SK-N-SH treated with all-trans-retinoic acid at 6 μM for 48 hours (cell line): ENCODE data around the gene PPOX.

Experiments
- GLIS3 ChIP-seq: fragments of 250-450 bp; sonication (Bioruptor Pico); IDR thresholded peaks from 2 replicates; pipeline ENCODE4 v1.5.0; 2020; ENCODE audit warnings: mild to moderate bottlenecking, moderate library complexity
- ISL1 ChIP-seq: fragments of 250-450 bp; sonication (Bioruptor Pico); IDR thresholded peaks from 2 replicates; pipeline ENCODE4 v2.1.2; 2022; ENCODE audit warnings: mild to moderate bottlenecking, moderate library complexity
- PPARA ChIP-seq: fragments of 250-450 bp; sonication (Bioruptor Pico); IDR thresholded peaks from 2 replicates; pipeline ENCODE4 v1.5.0; 2020; ENCODE audit warnings: mild to moderate bottlenecking, borderline replicate concordance
- RARB ChIP-seq: fragments of 250-450 bp; sonication (Bioruptor Pico); IDR thresholded peaks from 2 replicates; pipeline ENCODE4 v1.8.0; 2021; ENCODE audit warnings: mild to moderate bottlenecking, moderate library complexity
- ZFP3 ChIP-seq: fragments of 250-450 bp; sonication (Bioruptor Pico); IDR thresholded peaks from 2 replicates; pipeline ENCODE4 v1.5.0; 2020; ENCODE audit warnings: mild to moderate bottlenecking, moderate library complexity
- ZFP30 ChIP-seq: fragments of 450-650 bp; formaldehyde crosslinking; IDR thresholded peaks from 2 replicates; pipeline ENCODE4 v1.5.0; 2022; ENCODE audit warnings: mild to moderate bottlenecking, moderate library complexity
- TF ChIP-seq, protein P1 (sequence below): fragments of 250-450 bp; sonication (Bioruptor Pico); IDR thresholded peaks from 2 replicates; pipeline ENCODE4 v1.5.1; 2021; ENCODE audit warnings: mild to moderate bottlenecking, moderate library complexity

DNA sequence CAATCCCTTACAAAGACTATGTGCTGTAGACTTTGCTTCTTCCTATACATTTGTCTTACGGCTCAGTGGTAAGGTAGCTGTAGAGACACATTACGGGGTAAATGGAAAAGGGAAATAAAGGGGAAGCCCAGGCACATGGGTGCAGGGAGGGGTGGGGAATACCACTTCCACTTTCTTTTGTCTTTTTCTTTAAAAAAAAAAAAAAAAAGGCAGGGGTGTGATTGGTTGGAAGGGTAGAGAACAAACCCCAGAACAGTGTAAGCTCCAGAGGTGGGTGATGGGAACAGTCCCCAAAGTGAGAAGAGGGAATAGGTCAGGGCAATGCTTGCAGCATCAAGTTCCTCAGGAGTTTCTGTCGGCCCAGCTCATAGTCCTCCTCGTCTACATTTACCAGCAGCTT is 44.4 kb upstream of the PPOX start:
- TF ChIP-seq GLIS3 (CRISPR knock-in tag) (no peak), ZFP30 (CRISPR knock-in tag) (no peak), ISL1 (CRISPR knock-in tag) (no peak), PPARA (no peak), ZFP3 (CRISPR knock-in tag) (no peak), RARB (CRISPR knock-in tag) (no peak)
- TF ChIP-seq, protein P1, sequence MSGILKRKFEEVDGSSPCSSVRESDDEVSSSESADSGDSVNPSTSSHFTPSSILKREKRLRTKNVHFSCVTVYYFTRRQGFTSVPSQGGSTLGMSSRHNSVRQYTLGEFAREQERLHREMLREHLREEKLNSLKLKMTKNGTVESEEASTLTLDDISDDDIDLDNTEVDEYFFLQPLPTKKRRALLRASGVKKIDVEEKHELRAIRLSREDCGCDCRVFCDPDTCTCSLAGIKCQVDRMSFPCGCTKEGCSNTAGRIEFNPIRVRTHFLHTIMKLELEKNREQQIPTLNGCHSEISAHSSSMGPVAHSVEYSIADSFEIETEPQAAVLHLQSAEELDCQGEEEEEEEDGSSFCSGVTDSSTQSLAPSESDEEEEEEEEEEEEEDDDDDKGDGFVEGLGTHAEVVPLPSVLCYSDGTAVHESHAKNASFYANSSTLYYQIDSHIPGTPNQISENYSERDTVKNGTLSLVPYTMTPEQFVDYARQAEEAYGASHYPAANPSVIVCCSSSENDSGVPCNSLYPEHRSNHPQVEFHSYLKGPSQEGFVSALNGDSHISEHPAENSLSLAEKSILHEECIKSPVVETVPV (CRISPR knock-in tag) = no peak
